Activated CD4-positive, alpha-beta T cell treated with anti-CD3 and anti-CD28 coated beads for 1 hour (primary cell): ENCODE results near the gene FMN1.

Experiments
- DNase-seq: peaks from one replicate; pipeline ENCODE4 v3.0.0-alpha.2; 2020

FMN1 gene, protein sequence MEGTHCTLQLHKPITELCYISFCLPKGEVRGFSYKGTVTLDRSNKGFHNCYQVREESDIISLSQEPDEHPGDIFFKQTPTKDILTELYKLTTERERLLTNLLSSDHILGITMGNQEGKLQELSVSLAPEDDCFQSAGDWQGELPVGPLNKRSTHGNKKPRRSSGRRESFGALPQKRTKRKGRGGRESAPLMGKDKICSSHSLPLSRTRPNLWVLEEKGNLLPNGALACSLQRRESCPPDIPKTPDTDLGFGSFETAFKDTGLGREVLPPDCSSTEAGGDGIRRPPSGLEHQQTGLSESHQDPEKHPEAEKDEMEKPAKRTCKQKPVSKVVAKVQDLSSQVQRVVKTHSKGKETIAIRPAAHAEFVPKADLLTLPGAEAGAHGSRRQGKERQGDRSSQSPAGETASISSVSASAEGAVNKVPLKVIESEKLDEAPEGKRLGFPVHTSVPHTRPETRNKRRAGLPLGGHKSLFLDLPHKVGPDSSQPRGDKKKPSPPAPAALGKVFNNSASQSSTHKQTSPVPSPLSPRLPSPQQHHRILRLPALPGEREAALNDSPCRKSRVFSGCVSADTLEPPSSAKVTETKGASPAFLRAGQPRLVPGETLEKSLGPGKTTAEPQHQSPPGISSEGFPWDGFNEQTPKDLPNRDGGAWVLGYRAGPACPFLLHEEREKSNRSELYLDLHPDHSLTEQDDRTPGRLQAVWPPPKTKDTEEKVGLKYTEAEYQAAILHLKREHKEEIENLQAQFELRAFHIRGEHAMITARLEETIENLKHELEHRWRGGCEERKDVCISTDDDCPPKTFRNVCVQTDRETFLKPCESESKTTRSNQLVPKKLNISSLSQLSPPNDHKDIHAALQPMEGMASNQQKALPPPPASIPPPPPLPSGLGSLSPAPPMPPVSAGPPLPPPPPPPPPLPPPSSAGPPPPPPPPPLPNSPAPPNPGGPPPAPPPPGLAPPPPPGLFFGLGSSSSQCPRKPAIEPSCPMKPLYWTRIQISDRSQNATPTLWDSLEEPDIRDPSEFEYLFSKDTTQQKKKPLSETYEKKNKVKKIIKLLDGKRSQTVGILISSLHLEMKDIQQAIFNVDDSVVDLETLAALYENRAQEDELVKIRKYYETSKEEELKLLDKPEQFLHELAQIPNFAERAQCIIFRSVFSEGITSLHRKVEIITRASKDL (N-terminal part only)

DNA sequence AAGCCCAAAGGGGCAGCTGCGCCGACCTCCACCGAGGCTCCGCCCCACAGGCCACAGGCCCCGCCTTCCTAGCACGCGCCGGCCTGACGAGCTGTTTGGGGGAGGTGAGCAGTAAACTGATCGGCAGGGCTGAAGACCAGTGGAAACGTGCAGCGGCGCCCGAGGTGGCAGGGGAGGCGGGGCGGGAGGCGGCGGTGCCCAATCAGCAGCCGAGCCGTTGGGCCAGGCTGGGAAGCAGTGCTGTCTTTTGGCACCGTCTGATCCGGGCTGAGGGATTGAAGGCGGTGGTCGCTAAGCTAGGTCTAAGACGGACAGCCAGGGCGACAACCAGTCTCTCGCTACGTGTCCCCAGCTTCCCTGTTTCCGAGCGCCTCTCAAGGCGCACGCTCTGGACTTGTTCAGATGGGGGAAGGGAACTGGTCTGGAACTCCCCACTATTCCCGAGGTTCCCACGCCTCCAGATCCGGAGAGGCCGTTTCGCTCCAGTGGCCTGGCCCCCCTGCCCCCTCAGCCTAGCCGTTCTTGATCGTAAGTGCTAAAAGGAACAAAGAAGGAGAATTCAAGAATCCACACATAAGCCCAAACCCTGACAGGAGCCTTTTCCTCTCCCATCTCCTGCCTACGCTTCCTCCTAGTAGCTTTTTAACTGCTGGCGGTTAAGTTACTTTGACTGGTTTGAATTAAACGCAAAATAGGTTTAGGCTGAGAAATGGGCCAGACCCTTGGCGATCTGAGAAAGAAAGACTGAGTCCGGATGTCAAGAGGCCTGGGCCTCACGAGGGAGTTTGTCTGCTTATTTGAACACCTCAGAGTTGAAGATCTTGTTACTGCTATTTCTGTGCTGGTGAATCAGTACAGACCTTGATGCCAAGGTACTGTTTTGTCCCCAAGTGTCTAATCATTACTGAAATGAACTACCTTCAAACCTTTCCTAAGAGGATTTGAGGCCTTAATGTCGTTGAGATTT lies at the start of gene FMN1:
Gene FMN1, minus strand, starts transcription at position 11 of the 967 bp plus-strand sequence. CDS start 39,800 bp downstream, outside the sequence.
- peak; percentile 88 for DNase-seq

DNA sequence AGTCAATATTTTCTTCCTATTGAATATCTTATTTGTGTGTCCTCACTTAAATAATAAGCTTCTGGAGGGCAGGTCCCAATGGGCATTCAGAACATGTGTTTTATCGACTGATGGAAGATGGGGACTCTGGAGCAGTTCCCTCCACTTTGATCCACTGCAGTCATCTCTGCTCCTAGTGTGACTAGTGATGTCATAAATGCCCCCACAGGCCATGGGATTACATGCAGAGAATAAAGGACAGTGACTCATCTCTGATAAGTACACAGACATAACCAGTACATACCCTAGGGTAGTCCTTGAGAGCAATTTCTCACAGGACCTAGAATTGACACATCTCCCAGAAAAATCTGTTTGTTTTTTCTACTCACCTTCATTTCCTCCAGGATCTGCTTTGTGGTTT lies 49.4 kb upstream of the FMN1 start:
- DNase-seq: no peak

DNA sequence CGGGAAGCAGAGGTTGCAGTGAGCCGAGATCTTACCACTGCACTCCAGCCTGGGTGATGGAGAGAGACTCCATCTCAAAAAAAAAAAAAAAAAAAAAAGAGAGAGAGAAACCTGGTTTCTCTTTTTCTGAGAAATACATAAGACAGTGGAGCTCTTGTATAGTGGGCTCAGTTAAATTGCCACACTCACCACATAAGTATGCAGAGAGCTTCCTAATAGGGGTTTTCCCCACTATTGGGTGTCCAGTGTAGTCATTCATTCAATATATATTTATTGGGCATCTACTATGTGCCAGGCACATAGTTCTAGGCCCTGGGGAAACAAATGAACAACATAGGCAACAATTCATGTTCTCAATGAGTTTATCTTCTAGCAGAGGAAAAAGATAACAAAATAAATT lies 48.9 kb upstream of the FMN1 start:
- DNase-seq: no peak

DNA sequence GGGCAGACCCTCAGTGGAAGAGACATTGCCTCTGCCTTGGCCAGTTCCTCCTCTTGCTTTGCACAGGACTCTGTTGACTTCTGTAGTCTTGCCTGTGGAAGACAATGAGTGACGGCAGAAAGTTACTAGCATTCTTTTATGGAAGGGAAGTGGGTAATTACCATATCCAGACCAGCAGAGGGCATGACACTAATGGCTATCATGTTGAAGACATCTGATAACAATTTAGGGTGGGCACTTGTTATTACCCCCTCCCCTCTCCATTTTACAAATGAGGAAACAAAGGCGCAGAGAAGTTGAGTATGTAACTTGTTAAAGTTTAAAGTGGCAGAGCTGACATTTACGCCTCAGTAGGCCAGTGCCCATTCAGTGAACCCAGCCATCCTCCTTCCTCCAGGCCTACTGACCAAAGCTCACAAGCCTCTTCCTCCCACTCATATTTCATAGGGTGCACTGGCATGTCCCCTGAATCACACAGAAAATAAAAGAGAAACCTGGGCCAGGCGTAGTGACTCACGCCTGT lies 48.2 kb upstream of the FMN1 start:
- no peak for DNase-seq

DNA sequence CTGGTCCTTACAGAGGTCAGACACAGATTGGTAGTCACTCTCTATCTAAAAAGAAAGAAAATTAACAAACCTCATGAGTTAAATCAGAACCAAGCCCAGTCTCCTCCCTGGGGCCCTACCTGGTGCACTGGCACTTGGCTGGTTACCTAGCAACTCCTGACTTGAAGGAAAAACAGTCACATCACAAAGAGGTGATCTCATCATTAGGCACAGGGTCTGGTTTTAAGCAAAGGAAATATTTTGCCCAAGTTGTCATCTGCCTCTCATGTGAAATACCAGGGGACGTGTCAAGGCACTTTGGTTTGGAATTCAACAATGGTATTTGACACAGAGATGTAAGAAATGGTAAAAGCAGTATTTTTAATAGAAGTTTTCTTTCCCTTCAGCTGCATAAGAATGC lies 47.7 kb upstream of the FMN1 start:
- no peak for DNase-seq

DNA sequence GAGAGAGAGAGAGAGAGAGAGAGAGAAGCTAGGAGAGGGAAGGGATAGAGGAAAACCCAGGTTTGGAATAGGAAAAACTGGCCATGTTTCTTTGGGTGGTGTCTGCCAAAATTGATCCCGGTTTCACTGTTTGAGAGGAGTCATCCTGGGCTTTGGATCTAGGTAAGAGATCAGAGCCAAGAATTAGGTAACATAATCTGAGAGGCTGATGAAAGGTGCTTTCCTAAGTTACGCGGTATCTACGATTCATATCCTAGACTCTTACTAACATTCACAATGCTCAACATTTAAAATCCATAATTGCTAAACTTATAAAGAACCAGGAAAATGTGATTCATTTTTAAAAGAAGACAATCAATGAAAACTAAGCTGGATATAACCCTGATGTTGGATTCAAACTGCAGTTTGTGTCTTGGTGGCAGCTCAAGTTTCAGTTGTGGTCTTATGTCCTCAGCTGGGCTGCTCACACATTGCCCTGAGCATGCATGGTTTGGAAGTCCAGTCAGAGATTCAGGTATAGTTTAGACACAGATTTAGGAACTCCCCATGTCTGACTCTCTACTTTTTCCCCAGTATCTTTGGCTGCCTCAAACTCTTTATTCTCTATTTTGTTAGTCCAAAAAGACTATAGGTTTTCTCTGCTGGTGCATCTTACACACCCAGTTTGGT lies 42.5 kb upstream of the FMN1 start:
- no peak for DNase-seq

DNA sequence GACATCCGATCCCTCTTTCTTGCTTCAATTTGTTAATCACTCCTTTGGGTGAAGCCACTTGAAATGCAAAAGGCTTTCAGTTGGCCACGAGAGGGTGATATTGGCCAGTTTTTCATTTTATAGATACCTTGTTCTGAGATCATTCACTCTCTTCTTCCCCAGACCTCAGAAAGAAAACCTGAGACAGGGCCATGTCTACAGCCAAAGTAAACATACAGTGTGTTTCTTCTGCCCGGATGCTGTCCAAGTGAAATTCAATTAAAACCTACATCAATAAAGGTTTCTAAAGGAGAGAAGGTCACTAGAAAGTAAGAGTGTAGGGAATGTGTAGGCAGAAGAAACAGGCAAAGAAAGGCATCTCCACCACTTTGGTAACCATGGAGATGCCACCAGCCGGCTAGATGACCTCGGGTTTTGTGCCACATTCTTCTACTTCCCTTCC lies 39.5 kb upstream of the FMN1 start:
- DNase-seq: no peak

DNA sequence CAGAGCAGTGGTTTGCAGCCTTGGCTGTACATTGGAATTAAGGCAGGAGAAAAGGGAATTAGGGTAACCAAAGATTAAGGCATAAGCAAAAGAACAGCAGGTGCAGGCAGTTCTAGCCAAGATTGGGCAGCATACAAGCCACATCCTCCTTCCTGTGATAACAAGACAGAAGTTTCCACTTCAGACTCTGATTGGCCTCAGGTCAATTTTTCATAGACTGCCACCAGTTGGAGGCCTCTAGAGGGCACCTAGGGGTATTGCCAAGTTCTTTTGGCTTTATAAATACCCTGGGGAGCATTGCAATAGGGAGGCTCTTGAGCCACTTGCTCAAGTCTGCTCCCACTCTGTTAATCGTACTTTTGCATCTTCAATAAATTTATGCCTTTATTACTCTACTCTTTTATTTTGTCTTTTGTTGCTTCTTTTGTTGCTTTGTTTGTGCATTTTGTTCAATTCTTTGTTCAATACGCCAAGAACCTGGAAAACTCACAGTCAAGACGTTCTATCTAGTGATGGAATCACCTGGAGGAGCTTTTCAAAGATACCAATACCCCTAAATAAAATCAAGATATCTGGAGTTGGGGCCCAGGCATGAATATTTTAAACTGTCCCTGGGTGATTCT lies 32.2 kb upstream of the FMN1 start:
- peak; percentile 60 for DNase-seq

DNA sequence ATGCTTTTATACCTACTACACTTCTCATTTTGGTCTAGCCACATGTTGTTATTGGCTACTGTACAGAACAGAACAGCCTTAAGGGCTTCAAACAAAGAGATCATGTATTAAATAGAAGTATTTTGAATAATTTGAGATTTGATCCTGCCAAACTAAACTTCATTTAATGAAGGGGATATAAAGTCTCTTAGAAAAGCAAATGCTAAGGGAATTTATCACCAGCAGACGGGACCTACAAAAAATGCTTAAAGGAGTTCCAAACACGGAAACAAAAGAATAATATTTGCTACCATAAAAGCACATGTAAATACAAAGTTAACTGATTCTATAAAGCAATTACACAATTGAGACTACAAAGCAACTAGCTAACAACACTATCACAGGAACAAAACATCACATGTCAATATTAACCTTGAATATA lies 23.6 kb upstream of the FMN1 start:
- DNase-seq: no peak

DNA sequence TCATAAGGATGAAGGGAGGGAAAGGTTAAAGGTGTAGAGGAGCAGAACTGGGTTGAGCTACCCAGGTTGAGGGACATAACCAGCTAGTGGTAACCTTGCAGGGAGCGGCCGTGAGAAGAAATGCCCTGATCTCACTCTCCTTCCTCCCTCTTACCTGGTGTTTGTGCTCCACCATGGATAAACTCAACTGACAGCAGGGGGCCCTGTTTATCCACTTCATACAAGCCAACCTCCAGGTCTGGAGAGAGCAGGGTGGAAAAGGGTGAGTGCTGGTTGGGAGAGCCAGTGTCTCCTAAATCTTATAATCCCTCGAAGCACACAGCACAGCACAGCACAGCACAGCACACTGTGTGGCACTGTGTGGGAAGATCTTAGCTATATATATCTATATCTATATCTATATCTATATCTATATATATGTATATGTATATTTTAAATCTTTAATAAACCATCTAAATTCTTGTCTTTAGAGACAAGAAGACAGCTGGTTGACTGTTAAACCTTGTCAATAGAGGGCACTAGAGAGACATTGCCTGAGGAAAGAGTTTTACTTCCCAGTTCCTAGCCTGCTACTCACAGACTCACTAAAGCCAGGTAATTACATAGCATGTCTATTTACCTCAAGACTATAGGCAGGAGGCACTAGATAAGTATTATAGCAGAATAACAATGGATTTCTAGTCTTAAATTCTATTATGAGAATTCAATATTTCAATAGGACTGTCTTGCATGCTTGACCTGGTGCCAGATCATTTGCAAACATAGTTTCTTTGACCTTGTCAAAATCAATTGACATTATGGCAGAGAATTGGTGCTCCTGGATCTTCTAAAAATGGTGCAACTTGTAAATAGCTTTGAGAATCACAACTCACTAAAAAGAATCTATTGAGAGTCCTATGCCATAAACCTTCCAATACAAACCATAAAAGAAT lies 21.7 kb upstream of the FMN1 start:
- DNase-seq: no peak

DNA sequence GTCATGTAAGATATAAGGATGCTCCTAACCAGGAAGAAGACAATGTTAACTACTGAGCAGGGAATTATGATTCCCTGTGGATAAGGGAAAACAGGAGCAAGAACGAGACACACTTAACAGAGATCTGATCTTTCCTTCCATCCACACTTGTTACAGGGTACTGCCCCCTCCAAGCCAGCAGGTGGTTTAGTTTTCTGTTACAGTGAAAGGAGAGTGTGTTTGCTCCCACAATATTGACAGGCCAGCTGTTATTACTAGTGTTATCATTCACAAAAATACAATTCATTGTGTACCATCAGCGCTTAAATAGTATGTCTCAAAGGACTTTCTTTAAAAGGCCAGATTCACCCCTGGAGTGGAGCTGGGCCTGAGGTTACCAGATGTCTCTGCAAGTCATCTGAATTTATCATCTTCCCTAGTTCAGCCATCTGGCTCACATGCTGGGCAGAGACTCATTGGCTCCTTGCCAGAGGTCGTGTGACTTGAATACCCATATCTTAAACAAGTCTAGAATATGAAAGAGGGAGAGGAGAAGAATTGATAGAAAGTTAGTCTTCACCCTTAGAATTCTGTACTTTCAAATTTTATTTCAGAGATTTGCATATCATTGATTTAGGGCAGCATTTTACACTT lies 16.8 kb upstream of the FMN1 start:
- DNase-seq: no peak

DNA sequence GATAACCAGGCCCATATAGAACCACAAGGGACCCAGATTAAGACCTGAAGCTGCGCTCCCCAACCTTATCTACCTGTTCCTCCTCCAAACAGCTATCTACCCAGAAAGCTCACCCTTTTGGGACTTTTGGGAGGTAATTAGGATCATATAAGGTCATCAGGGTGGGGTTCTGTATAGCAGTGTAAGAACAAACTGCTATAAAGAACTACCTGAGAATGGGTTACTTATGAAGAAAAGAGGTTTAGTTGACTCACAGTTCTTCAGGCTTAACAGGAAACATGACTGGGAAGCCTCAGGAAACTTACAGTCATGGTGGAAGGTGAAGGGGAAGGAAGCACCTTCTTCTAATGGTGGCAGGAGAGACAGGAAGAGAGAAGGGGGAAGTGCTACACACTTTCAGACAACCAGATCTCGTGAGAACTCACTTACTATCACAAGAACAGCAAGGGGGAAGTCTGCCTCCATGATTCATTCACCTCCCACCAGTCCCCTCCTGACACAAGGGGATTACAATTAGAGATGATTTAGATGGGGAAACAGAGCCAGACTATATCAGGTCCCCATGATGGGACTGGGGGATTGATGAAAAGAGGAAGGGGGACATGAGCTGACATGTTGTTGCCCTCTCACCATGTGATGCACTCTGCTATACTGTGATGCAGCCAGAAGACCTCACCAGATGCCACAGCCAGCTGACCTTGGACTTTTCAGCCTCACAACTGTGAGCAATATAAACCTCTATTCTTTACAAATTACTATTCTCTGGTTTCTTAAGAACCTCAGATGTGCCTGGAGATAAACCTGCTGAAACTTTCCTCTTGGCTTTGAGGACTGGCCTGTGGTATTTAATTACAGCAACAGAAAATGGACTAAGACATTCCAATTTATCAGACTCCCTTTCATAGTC lies 15.3 kb upstream of the FMN1 start:
- no peak for DNase-seq

DNA sequence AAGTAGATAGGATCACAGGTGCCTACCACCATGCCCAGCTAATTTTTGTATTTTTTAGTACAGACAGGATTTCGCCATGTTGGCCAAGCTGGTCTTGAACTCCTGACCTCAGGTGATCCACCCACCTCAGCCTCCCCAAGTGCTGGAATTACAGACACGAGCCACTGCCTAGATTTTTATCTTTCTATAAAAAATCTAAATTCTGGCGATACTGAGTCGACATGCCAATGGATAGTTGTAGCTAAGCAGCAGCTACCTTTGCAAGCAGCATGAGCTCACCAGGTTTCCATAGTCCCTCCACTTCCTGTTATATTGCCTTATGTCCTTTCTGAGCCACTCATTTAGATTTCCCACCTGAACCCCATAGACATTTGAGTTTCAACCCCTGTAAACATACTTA lies 13.1 kb upstream of the FMN1 start:
- no peak for DNase-seq

DNA sequence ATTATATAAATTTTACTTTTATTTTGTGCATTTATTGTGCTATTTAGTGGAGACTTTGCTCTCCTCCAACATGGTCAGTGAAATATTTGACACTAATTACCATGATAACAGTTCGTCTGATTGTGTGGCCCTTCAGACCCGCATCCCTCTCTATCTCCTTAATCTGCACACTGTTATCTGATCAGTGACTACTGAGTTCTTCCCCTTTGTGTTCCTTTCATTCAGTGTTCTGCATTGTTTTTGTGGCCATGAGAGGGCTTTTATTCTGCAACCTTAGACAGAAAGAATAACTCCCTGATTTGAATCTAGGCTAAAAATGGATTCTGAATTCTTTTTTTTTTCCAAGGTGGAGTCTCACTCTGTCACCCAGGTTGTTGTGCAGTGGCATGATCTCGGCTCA lies 11.9 kb upstream of the FMN1 start:
- DNase-seq: no peak

DNA sequence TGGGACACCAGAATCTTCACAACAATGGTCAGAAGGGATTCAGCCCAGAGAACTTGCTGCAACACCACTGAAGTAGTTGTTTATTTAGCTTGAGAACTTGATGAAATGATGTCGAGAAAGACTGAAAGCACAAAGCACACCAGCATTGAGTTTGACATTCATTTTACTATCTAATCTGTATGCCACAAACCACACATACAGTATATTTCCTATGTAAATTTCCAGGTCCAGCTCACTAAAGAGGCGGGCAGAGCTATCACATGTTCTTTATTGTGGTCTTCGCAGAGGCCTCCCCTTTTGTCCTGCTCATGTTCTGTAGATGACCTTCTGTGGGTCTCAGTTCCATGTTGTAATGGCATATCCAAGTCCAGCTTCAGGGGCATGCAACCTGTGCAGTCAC lies 10.4 kb upstream of the FMN1 start:
- no peak for DNase-seq

DNA sequence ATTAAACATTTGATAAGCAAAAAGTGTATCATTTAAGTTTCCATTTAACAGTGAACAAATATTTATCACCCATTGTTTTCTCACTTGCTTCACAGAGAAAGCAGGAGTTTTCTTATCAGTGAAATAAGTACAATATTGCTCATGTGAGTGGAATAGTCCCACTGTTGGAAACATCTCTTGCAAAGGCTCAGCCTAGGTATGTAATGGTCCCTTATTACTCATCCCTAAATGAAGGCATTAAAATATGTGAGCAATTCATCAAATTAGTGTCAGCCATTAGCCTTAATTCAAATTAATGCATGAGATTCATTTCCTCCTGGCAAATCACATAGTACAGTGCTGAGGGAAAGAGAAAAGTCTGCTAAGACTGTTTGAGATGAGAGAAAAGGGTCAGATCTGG lies 9.6 kb upstream of the FMN1 start:
- no peak for DNase-seq

DNA sequence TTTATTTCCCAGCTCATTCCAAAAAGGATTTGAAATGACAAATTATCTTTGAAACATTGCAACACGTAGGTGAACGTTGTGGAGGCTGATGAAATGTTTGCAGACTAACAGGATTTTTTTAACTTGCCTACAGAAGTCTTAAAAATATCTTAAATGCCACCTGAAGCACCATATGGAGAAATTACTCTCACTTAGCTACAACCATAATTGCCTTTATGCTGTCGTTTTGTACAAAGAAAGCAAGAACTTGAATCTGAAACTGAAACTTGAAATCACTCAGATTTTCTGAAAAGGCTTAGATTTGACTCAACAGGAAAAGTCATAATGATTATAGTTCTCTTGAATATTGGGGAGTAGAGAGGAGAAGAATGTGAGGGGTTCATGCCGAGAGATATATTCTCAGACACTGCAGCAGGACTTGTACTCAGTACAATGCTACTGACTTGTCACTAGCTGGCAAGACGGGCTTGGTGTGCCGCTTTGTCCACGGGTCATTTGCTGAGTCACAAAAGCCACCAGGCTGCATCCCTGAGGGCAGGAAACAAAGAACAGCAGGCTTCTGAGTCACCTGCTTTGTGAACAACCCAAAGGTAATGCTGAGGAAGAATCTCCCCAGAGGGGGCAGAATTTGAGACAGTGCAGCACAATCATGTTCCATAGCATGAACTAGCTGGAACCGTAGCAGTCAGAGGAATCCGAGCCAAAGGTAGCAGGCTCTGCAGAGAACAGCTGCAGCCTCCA lies 7.1 kb upstream of the FMN1 start:
- peak; percentile 54 for DNase-seq
